Thyroid gland (tissue), 4 donors: ENCODE results near the gene NR3C2. TPM values are rescaled to one million over a fixed set of nuclear protein-coding genes. Genes with fewer than 3 reads are reported as not detected.
A peak's percentile ranks its signal among the peaks of the same experiment; 100 is the strongest.

ENCODE experiments used
- DNase-seq, 2 donors: peaks; one replicate each; pipeline ENCODE4 v3.0.0-alpha.2; 2019
- H3K27ac ChIP-seq, 3 donors: fragments of 200-600 bp; sonication (generic); 1 replicate in 2 of 3; 2 replicates in 1 of 3; pipeline ENCODE4 v1.5.1; 2016 to 2019; ENCODE audit warnings: mild to moderate bottlenecking in 1 of 3, moderate library complexity in 1 of 3
- H3K27me3 ChIP-seq: fragments of 200-600 bp; sonication (generic); one replicate; pipeline ENCODE4 v1.5.1; 2019
- H3K36me3 ChIP-seq, 2 donors: fragments of 200-600 bp; sonication (generic); one replicate each; pipeline ENCODE4 v1.5.1; 2016 to 2019
- H3K4me1 ChIP-seq, 2 donors: fragments of 200-600 bp; sonication (generic); one replicate each; pipeline ENCODE4 v1.5.1; 2017 to 2019
- H3K4me3 ChIP-seq, 3 donors: fragments of 200-600 bp; sonication (generic); replicated peaks in 1 of 3; 1 replicate in 2 of 3; 2 replicates in 1 of 3; pipeline ENCODE4 v1.5.1; 2016; ENCODE audit warnings: mild to moderate bottlenecking in 1 of 3
- H3K9me3 ChIP-seq: fragments of 200-600 bp; sonication (generic); one replicate; pipeline ENCODE4 v1.5.1; 2017
- POLR2A ChIP-seq, 2 donors: fragments of 450-650 bp; IDR thresholded peaks; one replicate each; pipeline ENCODE4 v1.6.1; 2017; ENCODE audit warnings: antibody characterized with exemption in 2 of 2, mild to moderate bottlenecking in 2 of 2, moderate library complexity in 1 of 2
- WGBS, 2 donors: methylation state at CpG; one replicate each; pipeline ENCODE4 v1.1.5; 2017; 5-methylcytosine and 5-hydroxymethylcytosine counted together
- intact Hi-C: fragments of 100-400 bp; cut with DNase I; formaldehyde crosslinking; loops from one replicate; pipeline ENCODE4 v1.15.1; 2023
- total RNA-seq, 4 donors: library from RNA; depleted of rRNA; stranded (reverse); fragments of >200 nt; gene quantifications; one replicate each; pipeline ENCODE4 v1.2.3, GENCODE V29; 2016
- TF ChIP-seq, protein P1 (sequence below), 6 experiments: fragments of 200-600 bp in 3 of 6; fragments of 450-650 bp in 3 of 6; sonication (generic) in 3 of 6; IDR thresholded peaks; one replicate each; pipeline ENCODE4 v1.5.1; 2016 to 2019; ENCODE audit warnings: antibody characterized with exemption in 6 of 6, mild to moderate bottlenecking in 2 of 6, inconsistent platforms in 1 of 6, moderate library complexity in 1 of 6

The NR3C2 gene
- total RNA-seq, 4 donors from 2014 or later: 51.6 to 161 (median 72.3) TPM

DNA sequence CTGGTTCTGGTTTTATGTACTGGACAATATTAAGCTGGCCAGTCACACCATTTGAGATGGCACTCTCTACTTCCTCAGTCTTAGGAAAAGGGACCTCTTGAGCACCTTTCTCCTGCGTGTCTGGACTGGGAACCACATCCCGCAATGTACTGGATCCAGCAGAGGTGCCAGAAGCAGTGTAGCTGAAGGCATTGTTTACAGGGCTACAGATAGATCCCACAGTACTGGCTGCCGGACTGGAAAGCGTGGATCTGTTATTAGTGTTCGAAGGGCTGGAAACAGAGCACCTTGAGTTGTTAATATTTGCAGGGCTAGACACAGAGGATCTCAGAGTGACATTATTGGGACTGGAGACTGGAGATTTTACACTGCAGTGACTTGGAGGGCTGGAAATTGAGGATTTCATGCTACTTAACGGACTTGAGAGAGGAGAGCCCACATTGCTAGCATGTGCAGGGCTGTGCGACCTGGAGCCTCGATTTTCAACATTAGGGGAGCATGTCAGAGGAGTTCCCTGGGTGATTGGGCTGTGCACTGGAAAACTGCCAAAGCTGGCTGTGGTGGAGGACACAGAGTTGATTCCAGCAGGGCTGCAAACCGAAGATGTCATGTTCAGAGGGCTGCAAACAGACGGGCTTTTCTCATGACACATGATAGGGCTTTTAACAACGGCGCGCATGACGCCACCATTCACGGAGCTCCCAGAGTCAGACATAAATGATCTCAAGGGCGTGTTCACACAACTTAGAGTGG is 6.4 kb downstream of the NR3C2 start:
- 81 to 82% methylated on average over 16 of the region's 16 CpGs for WGBS, 2 donors
- Histone ChIP-seq H3K27me3 (no peaks in the 10 kb centered on the region), H3K4me1 (peaks cover 36 to 86% of the 10 kb centered on the region in 2 donors), H3K4me3 (no peak overlapping the region), H3K27ac (no peak overlapping the region), H3K9me3 (no peaks in the 10 kb centered on the region), H3K36me3 (no peaks in the 10 kb centered on the region)
- DNase-seq: peak in 1 of 2 donors; percentile 17
- TF ChIP-seq, protein P1, sequence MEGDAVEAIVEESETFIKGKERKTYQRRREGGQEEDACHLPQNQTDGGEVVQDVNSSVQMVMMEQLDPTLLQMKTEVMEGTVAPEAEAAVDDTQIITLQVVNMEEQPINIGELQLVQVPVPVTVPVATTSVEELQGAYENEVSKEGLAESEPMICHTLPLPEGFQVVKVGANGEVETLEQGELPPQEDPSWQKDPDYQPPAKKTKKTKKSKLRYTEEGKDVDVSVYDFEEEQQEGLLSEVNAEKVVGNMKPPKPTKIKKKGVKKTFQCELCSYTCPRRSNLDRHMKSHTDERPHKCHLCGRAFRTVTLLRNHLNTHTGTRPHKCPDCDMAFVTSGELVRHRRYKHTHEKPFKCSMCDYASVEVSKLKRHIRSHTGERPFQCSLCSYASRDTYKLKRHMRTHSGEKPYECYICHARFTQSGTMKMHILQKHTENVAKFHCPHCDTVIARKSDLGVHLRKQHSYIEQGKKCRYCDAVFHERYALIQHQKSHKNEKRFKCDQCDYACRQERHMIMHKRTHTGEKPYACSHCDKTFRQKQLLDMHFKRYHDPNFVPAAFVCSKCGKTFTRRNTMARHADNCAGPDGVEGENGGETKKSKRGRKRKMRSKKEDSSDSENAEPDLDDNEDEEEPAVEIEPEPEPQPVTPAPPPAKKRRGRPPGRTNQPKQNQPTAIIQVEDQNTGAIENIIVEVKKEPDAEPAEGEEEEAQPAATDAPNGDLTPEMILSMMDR (IDR thresholded peaks at IDR 0.05): no peak
- no peak for TF ChIP-seq POLR2A (IDR thresholded peaks at IDR 0.05)
- intact Hi-C loops: no loop called here

DNA sequence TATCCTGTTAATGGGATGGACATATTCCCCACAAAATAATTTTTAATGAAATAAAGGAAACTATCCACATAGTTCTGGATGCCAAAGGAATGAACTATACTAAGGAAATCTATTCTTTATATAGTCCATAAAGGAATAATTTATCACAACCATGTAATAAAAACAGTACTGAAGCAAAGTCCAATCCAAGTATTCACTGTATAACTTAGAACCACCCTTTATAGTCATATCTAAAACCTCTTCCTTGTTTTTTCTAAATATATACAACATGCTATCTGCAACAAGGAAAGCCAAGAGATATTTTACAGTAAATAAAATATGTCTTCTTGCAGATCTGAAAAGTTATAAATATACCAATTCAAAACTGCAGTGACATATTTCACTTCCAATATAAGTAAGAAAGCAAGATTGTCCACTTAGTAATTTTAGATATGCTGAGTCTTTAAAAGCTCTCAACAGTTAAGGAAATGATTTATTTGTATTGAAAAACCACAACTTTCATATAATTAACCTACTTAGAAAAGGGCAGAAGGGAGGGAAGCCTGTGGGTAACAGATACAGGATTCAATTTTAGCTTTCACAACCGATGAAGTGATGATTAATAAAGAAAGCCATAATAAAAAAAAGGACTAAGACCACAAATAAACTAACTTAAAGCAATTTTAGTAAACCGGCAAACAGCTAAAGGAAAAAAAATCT is 8.0 kb downstream of the NR3C2 start:
- Histone ChIP-seq H3K4me1 (peaks cover 29 to 77% of the 10 kb centered on the region in 2 donors), H3K36me3 (no peaks in the 10 kb centered on the region), H3K4me3 (no peak overlapping the region), H3K9me3 (no peaks in the 10 kb centered on the region), H3K27me3 (no peaks in the 10 kb centered on the region), H3K27ac (no peak overlapping the region)
- TF ChIP-seq, protein P1 (IDR thresholded peaks at IDR 0.05): no peak
- no peak for TF ChIP-seq POLR2A (IDR thresholded peaks at IDR 0.05)
- intact Hi-C loops: no loop called here
- no peak for DNase-seq
- WGBS, 2 donors: 67 to 72% methylated on average over 2 of the region's 2 CpGs

DNA sequence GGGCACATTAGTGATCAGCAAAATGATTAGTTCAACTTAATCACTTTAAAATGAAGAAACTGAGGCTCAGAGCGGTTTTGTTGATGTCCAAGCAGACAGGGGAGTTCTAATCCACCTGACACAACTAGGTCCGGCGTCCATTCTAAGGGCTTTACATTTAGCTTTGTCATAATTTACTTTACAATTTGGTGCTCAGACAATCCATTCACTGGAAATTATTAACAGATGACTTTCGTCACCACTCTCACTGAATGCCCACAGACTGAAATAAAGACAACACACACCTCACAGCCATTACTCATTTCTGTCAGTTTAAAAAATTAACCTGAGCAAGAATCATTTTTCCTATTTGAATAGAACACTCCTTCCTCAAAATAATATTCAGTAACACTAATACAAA is 10.8 kb downstream of the NR3C2 start:
- peaks cover 22 to 55% of the 10 kb centered on the region in 2 donors for H3K4me1 ChIP-seq

DNA sequence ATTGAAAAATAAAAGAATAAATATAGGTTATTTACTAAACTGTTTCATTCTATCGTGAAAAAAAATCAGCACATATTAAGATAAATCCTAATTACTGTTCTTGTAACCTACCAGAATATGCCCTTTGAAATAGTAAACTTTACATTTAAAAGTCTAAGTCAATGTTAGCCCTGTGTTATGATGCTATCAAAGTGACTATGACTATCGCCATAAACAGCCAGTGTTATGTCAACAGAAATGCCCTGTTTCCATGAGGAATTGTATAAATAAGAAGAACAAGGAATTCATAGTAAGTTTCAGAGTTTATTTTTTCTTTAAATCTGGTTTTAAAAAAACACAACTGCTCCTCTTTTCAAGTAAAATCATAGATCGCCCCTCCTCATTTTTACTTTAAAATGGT is 11.4 kb downstream of the NR3C2 start:
- no peaks in the 10 kb centered on the region for H3K9me3 ChIP-seq
- H3K4me3 ChIP-seq: no peak overlapping the region
- H3K36me3 ChIP-seq: no peaks in the 10 kb centered on the region
- H3K27me3 ChIP-seq: no peaks in the 10 kb centered on the region
- H3K27ac ChIP-seq: no peak overlapping the region
- intact Hi-C loops: no loop called here
- TF ChIP-seq POLR2A (IDR thresholded peaks at IDR 0.05): no peak
- TF ChIP-seq, protein P1 (IDR thresholded peaks at IDR 0.05): no peak
- WGBS, 2 donors: 95 to 97% methylated on average over 3 of the region's 3 CpGs
- H3K4me1 ChIP-seq: peaks cover 16 to 50% of the 10 kb centered on the region in 2 donors
- no peak for DNase-seq

More for the DNA sequence above, 10.8 kb downstream of the NR3C2 start:
- 95 to 96% methylated on average over 4 of the region's 4 CpGs for WGBS, 2 donors
- TF ChIP-seq, protein P1 (IDR thresholded peaks at IDR 0.05): no peak
- no peak for TF ChIP-seq POLR2A (IDR thresholded peaks at IDR 0.05)
- intact Hi-C loops: no loop called here
- no peaks in the 10 kb centered on the region for H3K9me3 ChIP-seq
- no peaks in the 10 kb centered on the region for H3K36me3 ChIP-seq
- H3K27ac ChIP-seq: no peak overlapping the region
- no peak overlapping the region for H3K4me3 ChIP-seq
- no peaks in the 10 kb centered on the region for H3K27me3 ChIP-seq
- DNase-seq: no peak

DNA sequence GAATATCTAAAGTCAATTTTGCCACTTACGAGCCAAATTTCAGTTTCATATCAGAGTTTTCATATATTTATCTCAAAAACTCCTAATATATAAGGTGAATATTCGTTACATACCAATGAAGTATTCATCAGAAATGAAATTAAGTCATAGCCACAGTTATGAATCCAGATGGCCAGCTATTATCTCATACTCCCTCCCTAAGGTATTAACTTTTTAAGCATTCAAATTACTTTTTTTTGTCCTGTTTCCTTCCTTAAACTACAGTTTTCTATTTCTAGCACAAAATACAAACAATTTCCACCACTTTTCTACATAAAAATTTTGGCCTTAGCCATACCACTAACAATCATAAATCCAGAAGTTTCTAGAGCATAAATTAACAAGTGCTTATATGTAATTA is 13.0 kb downstream of the NR3C2 start:
- intact Hi-C loops: no loop called here
- H3K27ac ChIP-seq: no peak overlapping the region
- H3K27me3 ChIP-seq: no peaks in the 10 kb centered on the region
- no peak for DNase-seq
- H3K9me3 ChIP-seq: no peaks in the 10 kb centered on the region
- H3K4me3 ChIP-seq: no peak overlapping the region
- TF ChIP-seq POLR2A (IDR thresholded peaks at IDR 0.05): no peak
- TF ChIP-seq, protein P1 (IDR thresholded peaks at IDR 0.05): no peak
- no peaks in the 10 kb centered on the region for H3K36me3 ChIP-seq
- peaks cover under 1 to 36% of the 10 kb centered on the region in 2 donors for H3K4me1 ChIP-seq
- WGBS, 2 donors: 87 to 91% methylated on average over 2 of the region's 2 CpGs
